Thymus (tissue), 11 donors: ENCODE measurements around the gene CFAP52. TPM values are rescaled to one million over a fixed set of nuclear protein-coding genes. Genes with fewer than 3 reads are reported as not detected.
"Not testable (repeated sequence)": the region's sequence is repeated elsewhere in the genome, so short reads cannot be mapped to it uniquely, and the experiment has no call there.

Source experiments
- DNase-seq, 9 donors: peaks; one replicate each; pipeline ENCODE4 v3.0.0-alpha.2; 2013; ENCODE audit warnings: low spot score in 9 of 9, low read depth in 6 of 9, missing footprints in 1 of 9
- H3K27ac ChIP-seq, 2 donors: one replicate each; pipeline ENCODE4 v1.5.1; 2013; ENCODE audit warnings: control low read depth in 1 of 2, low read depth in 1 of 2, low read length in 1 of 2, mild to moderate bottlenecking in 1 of 2, moderate library complexity in 1 of 2
- H3K27me3 ChIP-seq, 2 donors: one replicate each; pipeline ENCODE4 v1.5.1; 2013; ENCODE audit warnings: low read length in 1 of 2; ENCODE audit not compliant: control insufficient read depth in 2 of 2, insufficient read depth in 1 of 2
- H3K36me3 ChIP-seq, 2 donors: one replicate each; pipeline ENCODE4 v1.5.1; 2013; ENCODE audit warnings: low read length in 1 of 2, mild to moderate bottlenecking in 1 of 2, moderate library complexity in 1 of 2; ENCODE audit not compliant: control insufficient read depth in 2 of 2, insufficient read depth in 2 of 2
- H3K4me1 ChIP-seq, 2 donors: one replicate each; pipeline ENCODE4 v1.5.1; 2013; ENCODE audit warnings: low read length in 2 of 2; ENCODE audit not compliant: control insufficient read depth in 2 of 2, insufficient read depth in 2 of 2
- H3K4me3 ChIP-seq, 2 donors: one replicate each; pipeline ENCODE4 v1.5.1; 2013; ENCODE audit warnings: low read length in 2 of 2, control low read depth in 1 of 2, mild to moderate bottlenecking in 1 of 2
- H3K9me3 ChIP-seq, 2 donors: one replicate each; pipeline ENCODE4 v1.5.1; 2013; ENCODE audit warnings: low read length in 1 of 2, mild to moderate bottlenecking in 1 of 2; ENCODE audit not compliant: control insufficient read depth in 2 of 2, insufficient read depth in 1 of 2
- WGBS: extraction: QIAGEN DNeasy Blood & Tissue Kit; methylation state at CpG from one replicate; pipeline ENCODE4 v1.1.7; 2013; 5-methylcytosine and 5-hydroxymethylcytosine counted together
- polyA plus RNA-seq: library from polyadenylated mRNA; stranded (reverse); fragments of 200-250 nt; gene quantifications from one replicate; pipeline ENCODE4 v1.2.3, GENCODE V29; 2013
- total RNA-seq: library from RNA; stranded (reverse); fragments of 120-200 nt; gene quantifications from one replicate; pipeline ENCODE4 v1.2.4, GENCODE V29; 2013
- donor health status: healthy.

Gene CFAP52
- total and polyA plus RNA-seq, 2 donors: 0.76 to 1.6 TPM

GRCh38 chr17:9597638-9598037, 21.2 kb downstream of the CFAP52 start:
- H3K4me1 ChIP-seq, H3K4me3 ChIP-seq, H3K27ac ChIP-seq, DNase-seq, H3K9me3 ChIP-seq, H3K27me3 ChIP-seq, H3K36me3 ChIP-seq: not testable (repeated sequence)
- 96% methylated on average over 5 of the region's 5 CpGs for WGBS

GRCh38 chr17:9598661-9599060, 22.2 kb downstream of the CFAP52 start:
- no peak for DNase-seq
- Histone ChIP-seq H3K9me3 (no peaks in the 10 kb centered on the region), H3K27ac (no peak overlapping the region), H3K27me3 (no peaks in the 10 kb centered on the region), H3K4me3 (no peak overlapping the region), H3K4me1 (no peaks in the 10 kb centered on the region), H3K36me3 (no peaks in the 10 kb centered on the region)
- WGBS: 96% methylated on average over 4 of the region's 4 CpGs

- H3K4me1 ChIP-seq, H3K9me3 ChIP-seq, H3K27me3 ChIP-seq, H3K4me3 ChIP-seq, H3K36me3 ChIP-seq, H3K27ac ChIP-seq, DNase-seq: not testable (repeated sequence)
- WGBS: 97% methylated on average over 5 of the region's 5 CpGs
Measured at GRCh38 chr17:9604583-9604982, 28.1 kb downstream of the CFAP52 start.

- DNase-seq: no peak
- H3K27ac ChIP-seq: no peak overlapping the region
- H3K27me3 ChIP-seq: no peaks in the 10 kb centered on the region
- no peaks in the 10 kb centered on the region for H3K4me1 ChIP-seq
- H3K9me3 ChIP-seq: no peaks in the 10 kb centered on the region
- H3K36me3 ChIP-seq: no peaks in the 10 kb centered on the region
- WGBS: 97% methylated on average over 6 of the region's 6 CpGs
- H3K4me3 ChIP-seq: no peak overlapping the region
Measured at GRCh38 chr17:9606453-9606852, 30.0 kb downstream of the CFAP52 start.

- not testable (repeated sequence) for H3K9me3 ChIP-seq, H3K4me1 ChIP-seq, H3K27me3 ChIP-seq, DNase-seq, H3K36me3 ChIP-seq, H3K27ac ChIP-seq, H3K4me3 ChIP-seq
- 75% methylated on average over 5 of the region's 5 CpGs for WGBS
Measured at GRCh38 chr17:9607058-9607457, 30.6 kb downstream of the CFAP52 start.

- Histone ChIP-seq H3K4me1 (no peaks in the 10 kb centered on the region), H3K9me3 (no peaks in the 10 kb centered on the region), H3K27ac (no peak overlapping the region), H3K36me3 (no peaks in the 10 kb centered on the region), H3K4me3 (no peak overlapping the region), H3K27me3 (no peaks in the 10 kb centered on the region)
- no peak for DNase-seq
- WGBS: 95% methylated on average over 2 of the region's 2 CpGs
Measured at GRCh38 chr17:9611557-9611956, 35.1 kb downstream of the CFAP52 start.

- H3K9me3 ChIP-seq: no peaks in the 10 kb centered on the region
- H3K4me3 ChIP-seq: no peak overlapping the region
- H3K36me3 ChIP-seq: no peaks in the 10 kb centered on the region
- WGBS: 87% methylated on average over 9 of the region's 9 CpGs
- no peak for DNase-seq
- no peaks in the 10 kb centered on the region for H3K27me3 ChIP-seq
- H3K27ac ChIP-seq: no peak overlapping the region
- H3K4me1 ChIP-seq: no peaks in the 10 kb centered on the region
Measured at GRCh38 chr17:9612006-9612405, 35.6 kb downstream of the CFAP52 start.

- Histone ChIP-seq H3K36me3 (no peaks in the 10 kb centered on the region), H3K9me3 (no peaks in the 10 kb centered on the region), H3K4me3 (no peak overlapping the region), H3K4me1 (no peaks in the 10 kb centered on the region), H3K27ac (no peak overlapping the region), H3K27me3 (no peaks in the 10 kb centered on the region)
- WGBS: 46% methylated on average over 2 of the region's 2 CpGs
- DNase-seq: no peak
Measured at GRCh38 chr17:9615486-9615885, 39.0 kb downstream of the CFAP52 start.

- no peak overlapping the region for H3K27ac ChIP-seq
- H3K4me1 ChIP-seq: no peaks in the 10 kb centered on the region
- no peaks in the 10 kb centered on the region for H3K27me3 ChIP-seq
- H3K36me3 ChIP-seq: no peaks in the 10 kb centered on the region
- no peak for DNase-seq
- no peak overlapping the region for H3K4me3 ChIP-seq
- H3K9me3 ChIP-seq: no peaks in the 10 kb centered on the region
Measured at GRCh38 chr17:9622961-9623360, 46.5 kb downstream of the CFAP52 start.

- 91% methylated on average over 10 of the region's 10 CpGs for WGBS
- DNase-seq: no peak
Measured at GRCh38 chr17:9628509-9628908, 52.1 kb downstream of the CFAP52 start.

More at GRCh38 chr17:9628509-9628908, 52.1 kb downstream of the CFAP52 start:
- Histone ChIP-seq H3K27ac (no peak overlapping the region), H3K4me3 (no peak overlapping the region), H3K36me3 (no peaks in the 10 kb centered on the region), H3K4me1 (no peaks in the 10 kb centered on the region), H3K27me3 (no peaks in the 10 kb centered on the region), H3K9me3 (no peaks in the 10 kb centered on the region)
